HCT116 (cell line): ENCODE results near the gene ADGRA1. TPM values are rescaled to one million over a fixed set of nuclear protein-coding genes. Genes with fewer than 3 reads are reported as not detected.

Experiments
- ATAC-seq: fragments of 200-7000 bp; cut with Tn5 transposase; 2 replicates; pipeline ENCODE4 v1.9.1; 2020; ENCODE audit warnings: mild to moderate bottlenecking, moderate library complexity
- BruUV-seq: library from RNA; stranded (reverse); fragments of 400-500 nt; replicated peaks from 2 replicates; lab custom pipeline; 2021; lab: Mats Ljungman, UMichigan
- CTCF ChIA-PET: fragments of 300-600 bp; sonication (Branson Sonifier 250); formaldehyde crosslinking; loops from one replicate; lab custom pipeline; 2021; ENCODE audit warnings: antibody characterized with exemption; lab: Charles Lee
- POLR2A ChIA-PET: fragments of 300-600, 350-600 bp; sonication (Branson Sonifier 250); formaldehyde crosslinking; loops from one replicate; lab custom pipeline; 2021; ENCODE audit warnings: antibody characterized with exemption; lab: Charles Lee
- RAD21 ChIA-PET, 2 experiments: fragments of 300-600 bp; sonication (Branson Sonifier 250); formaldehyde crosslinking; loops; one replicate each; lab custom pipeline; 2023; ENCODE audit warnings: low total read pairs in 2 of 2; ENCODE audit not compliant: uncharacterized antibody in 2 of 2, unreplicated experiment in 2 of 2, low non-redundant PET in 1 of 2; lab: Charles Lee
- DNase-seq: peaks from one replicate; pipeline ENCODE4 v3.0.0-alpha.2; 2010; ENCODE audit warnings: low read depth, low spot score
- H2AFZ ChIP-seq: fragments of 200-600 bp; shearing (Covaris generic), sonication (generic); 2 replicates; pipeline ENCODE4 v1.6.1; 2017; ENCODE audit warnings: low read depth, mixed run types, mixed read lengths, antibody characterized with exemption, low read length; ENCODE audit not compliant: poor library complexity, severe bottlenecking
- H3K27ac ChIP-seq: 2 replicates; pipeline ENCODE4 v1.5.1; 2012; ENCODE audit warnings: low read depth, low read length
- H3K27me3 ChIP-seq: fragments of 200-600 bp; sonication (generic); 2 replicates; pipeline ENCODE4 v1.6.1; 2016; ENCODE audit warnings: mixed run types, low read length, mixed read lengths; ENCODE audit not compliant: insufficient read depth
- H3K36me3 ChIP-seq, 2 experiments: fragments of 200-500 bp in 1 of 2; fragments of 200-600 bp in 1 of 2; sonication (Bioruptor generic) in 1 of 2; sonication (generic) in 1 of 2; 2 replicates each; pipeline versions ENCODE4 v1.5.1 to v1.6.1; 2014 to 2016; ENCODE audit warnings: low read length in 2 of 2, inconsistent platforms in 1 of 2, mixed read lengths in 1 of 2, mixed run types in 1 of 2; ENCODE audit not compliant: insufficient read depth in 2 of 2, control insufficient read depth in 1 of 2
- H3K4me1 ChIP-seq, 2 experiments: fragments of 200-600 bp in 1 of 2; sonication (generic) in 1 of 2; 2 replicates each; pipeline versions ENCODE4 v1.5.1 to v1.6.1; 2012 to 2017; ENCODE audit warnings: low read length in 2 of 2, inconsistent platforms in 1 of 2, mild to moderate bottlenecking in 1 of 2, mixed read lengths in 1 of 2, mixed run types in 1 of 2, moderate library complexity in 1 of 2; ENCODE audit not compliant: insufficient read depth in 2 of 2, control insufficient read depth in 1 of 2
- H3K4me2 ChIP-seq: fragments of 200-600 bp; sonication (generic); 2 replicates; pipeline ENCODE4 v1.6.1; 2017; ENCODE audit warnings: mixed run types, low read length, mixed read lengths
- H3K4me3 ChIP-seq, 2 experiments: fragments of 200-600 bp in 1 of 2; sonication (generic) in 1 of 2; replicated peaks in 1 of 2; 2 replicates each; pipeline ENCODE4 v1.5.1; 2011 to 2016; ENCODE audit warnings: low read length in 2 of 2, control low read depth in 1 of 2, low read depth in 1 of 2, mild to moderate bottlenecking in 1 of 2, mixed read lengths in 1 of 2, mixed run types in 1 of 2
- H3K79me2 ChIP-seq: fragments of 200-600 bp; sonication (generic); 2 replicates; pipeline ENCODE4 v1.6.1; 2017; ENCODE audit warnings: mild to moderate bottlenecking, mixed run types, low read length, moderate library complexity, mixed read lengths; ENCODE audit not compliant: insufficient read depth
- H3K9ac ChIP-seq: fragments of 200-600 bp; sonication (generic); 2 replicates; pipeline ENCODE4 v1.6.1; 2016; ENCODE audit warnings: low read length, mixed read lengths
- H3K9me2 ChIP-seq: fragments of 200-600 bp; sonication (generic), shearing (Covaris generic); 2 replicates; pipeline ENCODE4 v1.6.1; 2017; ENCODE audit warnings: mixed run types, mild to moderate bottlenecking, moderate library complexity; ENCODE audit not compliant: insufficient read depth
- H3K9me3 ChIP-seq, 2 experiments: fragments of 200-500 bp in 1 of 2; fragments of 200-600 bp in 1 of 2; sonication (Bioruptor generic) in 1 of 2; sonication (generic) in 1 of 2; 2 replicates each; pipeline ENCODE4 v1.6.1; 2014 to 2017; ENCODE audit warnings: low read length in 2 of 2, mixed read lengths in 2 of 2, inconsistent platforms in 1 of 2, low read depth in 1 of 2, mild to moderate bottlenecking in 1 of 2, mixed run types in 1 of 2, moderate library complexity in 1 of 2; ENCODE audit not compliant: control insufficient read depth in 1 of 2, insufficient read depth in 1 of 2
- H4K20me1 ChIP-seq: fragments of 200-600 bp; sonication (generic), shearing (Covaris generic); 2 replicates; pipeline ENCODE4 v1.6.1; 2017; ENCODE audit warnings: mixed run types, mild to moderate bottlenecking, moderate library complexity; ENCODE audit not compliant: insufficient read depth
- CBX3 ChIP-seq: IDR thresholded peaks from 2 replicates; pipeline ENCODE4 v1.6.1; 2012; ENCODE audit warnings: low read depth
- EGR1 ChIP-seq: IDR thresholded peaks from 2 replicates; pipeline ENCODE4 v1.6.1; 2012; ENCODE audit warnings: low read depth
- ELF1 ChIP-seq: IDR thresholded peaks from 2 replicates; pipeline ENCODE4 v1.6.1; 2012; ENCODE audit warnings: low read depth, borderline replicate concordance
- EZH2 ChIP-seq: fragments of 200-600 bp; sonication (generic); IDR thresholded peaks from 2 replicates; pipeline ENCODE4 v1.6.1; 2017; ENCODE audit warnings: antibody characterized with exemption, mixed run types
- EZH2phosphoT487 ChIP-seq: fragments of 200-600 bp; IDR thresholded peaks from 2 replicates; pipeline ENCODE4 v1.6.1; 2018; ENCODE audit warnings: antibody characterized with exemption, borderline replicate concordance
- FOSL1 ChIP-seq: IDR thresholded peaks from 2 replicates; pipeline ENCODE4 v1.6.1; 2012; ENCODE audit warnings: low read depth
- JUND ChIP-seq: IDR thresholded peaks from 2 replicates; pipeline ENCODE4 v1.6.1; 2012
- POLR2AphosphoS5 ChIP-seq: IDR thresholded peaks from 2 replicates; pipeline ENCODE4 v1.6.1; 2011; ENCODE audit warnings: mild to moderate bottlenecking, low read depth, low read length, moderate library complexity
- RAD21 ChIP-seq: IDR thresholded peaks from 2 replicates; pipeline ENCODE4 v1.6.1; 2012; ENCODE audit warnings: low read depth, mild to moderate bottlenecking
- SIN3A ChIP-seq: IDR thresholded peaks from 2 replicates; pipeline ENCODE4 v1.6.1; 2012; ENCODE audit warnings: low read depth
- SP1 ChIP-seq: IDR thresholded peaks from 2 replicates; pipeline ENCODE4 v1.6.1; 2012; ENCODE audit warnings: low read depth
- SRF ChIP-seq: IDR thresholded peaks from 2 replicates; pipeline ENCODE4 v1.6.1; 2012; ENCODE audit warnings: low read depth
- TCF7L2 ChIP-seq: IDR thresholded peaks from 2 replicates; pipeline ENCODE4 v1.7.0; 2011; ENCODE audit warnings: borderline replicate concordance, inconsistent platforms; ENCODE audit not compliant: insufficient read depth, insufficient read length; ENCODE audit errors: extremely low read depth
- ZFX ChIP-seq: fragments of 450-650 bp; IDR thresholded peaks from 2 replicates; pipeline ENCODE4 v1.6.1; 2017
- ZNF274 ChIP-seq: fragments of 200-500 bp; sonication (Bioruptor generic); IDR thresholded peaks from 2 replicates; pipeline ENCODE4 v1.6.1; 2014; ENCODE audit warnings: mild to moderate bottlenecking, low read depth, low read length, inconsistent platforms
- intact Hi-C: fragments of 100-400 bp; cut with micrococcal nuclease; formaldehyde crosslinking; loops from 2 replicates; pipeline ENCODE4 v1.10.0; 2022
- total RNA-seq: library from RNA; stranded (reverse); gene quantifications from one replicate; pipeline ENCODE4 v1.2.1, GENCODE V29; 2021; ENCODE audit not compliant: unreplicated experiment
- TF ChIP-seq, protein P1 (sequence below): IDR thresholded peaks from 2 replicates; pipeline ENCODE4 v1.6.1; 2012
- TF ChIP-seq, protein P2 (sequence below): IDR thresholded peaks from 2 replicates; pipeline ENCODE4 v1.6.1; 2011; ENCODE audit warnings: mild to moderate bottlenecking, low read length, moderate library complexity; ENCODE audit not compliant: insufficient replicate concordance; ENCODE audit errors: extremely low read depth
- TF ChIP-seq, protein P3 (sequence below): IDR thresholded peaks from 2 replicates; pipeline ENCODE4 v1.6.1; 2012
- TF ChIP-seq, protein P4 (sequence below): IDR thresholded peaks from 2 replicates; pipeline ENCODE4 v1.6.1; 2012; ENCODE audit warnings: low read depth

Gene ADGRA1
- total RNA-seq, 1 experiment from 2014 or later = not detected

DNA sequence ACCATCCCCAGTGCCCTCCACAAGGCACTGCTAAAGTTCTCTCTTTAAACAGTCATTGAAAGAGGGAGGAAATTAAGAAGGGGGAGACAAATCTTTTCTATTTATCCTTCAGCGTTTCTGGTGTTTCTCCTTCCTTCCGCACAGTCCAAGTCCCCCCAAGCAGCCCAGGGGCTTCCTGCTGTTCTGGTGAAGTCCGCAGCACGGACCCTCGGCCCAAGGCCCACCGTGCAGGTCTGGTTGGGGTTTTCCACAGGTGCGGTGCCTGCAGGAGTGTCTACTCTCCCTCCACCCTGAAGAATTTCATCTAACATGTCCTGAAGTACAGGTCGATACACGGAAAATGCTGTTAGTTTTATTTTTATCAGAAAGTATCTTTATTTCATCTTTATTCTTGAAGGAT lies 38.2 kb downstream of the ADGRA1 start:
- ATAC-seq (no peak), DNase-seq (no peak)
- H3K27me3 ChIP-seq = no peaks in the 10 kb centered on the region
- ChIA-PET POLR2A (no interaction called here), CTCF (no interaction called here), RAD21 (no interaction called here)
- TF ChIP-seq ZFX (no peak), POLR2AphosphoS5 (no peak), EGR1 (no peak), EZH2phosphoT487 (no peak), ELF1 (no peak), FOSL1 (no peak), ZNF274 (no peak), JUND (no peak), SIN3A (no peak), SP1 (no peak), EZH2 (no peak), TCF7L2 (no peak), RAD21 (no peak), SRF (no peak), CBX3 (no peak)
- TF ChIP-seq, protein P1, sequence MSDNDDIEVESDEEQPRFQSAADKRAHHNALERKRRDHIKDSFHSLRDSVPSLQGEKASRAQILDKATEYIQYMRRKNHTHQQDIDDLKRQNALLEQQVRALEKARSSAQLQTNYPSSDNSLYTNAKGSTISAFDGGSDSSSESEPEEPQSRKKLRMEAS = no peak
- TF ChIP-seq, protein P2, sequence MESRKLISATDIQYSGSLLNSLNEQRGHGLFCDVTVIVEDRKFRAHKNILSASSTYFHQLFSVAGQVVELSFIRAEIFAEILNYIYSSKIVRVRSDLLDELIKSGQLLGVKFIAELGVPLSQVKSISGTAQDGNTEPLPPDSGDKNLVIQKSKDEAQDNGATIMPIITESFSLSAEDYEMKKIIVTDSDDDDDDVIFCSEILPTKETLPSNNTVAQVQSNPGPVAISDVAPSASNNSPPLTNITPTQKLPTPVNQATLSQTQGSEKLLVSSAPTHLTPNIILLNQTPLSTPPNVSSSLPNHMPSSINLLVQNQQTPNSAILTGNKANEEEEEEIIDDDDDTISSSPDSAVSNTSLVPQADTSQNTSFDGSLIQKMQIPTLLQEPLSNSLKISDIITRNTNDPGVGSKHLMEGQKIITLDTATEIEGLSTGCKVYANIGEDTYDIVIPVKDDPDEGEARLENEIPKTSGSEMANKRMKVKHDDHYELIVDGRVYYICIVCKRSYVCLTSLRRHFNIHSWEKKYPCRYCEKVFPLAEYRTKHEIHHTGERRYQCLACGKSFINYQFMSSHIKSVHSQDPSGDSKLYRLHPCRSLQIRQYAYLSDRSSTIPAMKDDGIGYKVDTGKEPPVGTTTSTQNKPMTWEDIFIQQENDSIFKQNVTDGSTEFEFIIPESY = no peak
- TF ChIP-seq, protein P3, sequence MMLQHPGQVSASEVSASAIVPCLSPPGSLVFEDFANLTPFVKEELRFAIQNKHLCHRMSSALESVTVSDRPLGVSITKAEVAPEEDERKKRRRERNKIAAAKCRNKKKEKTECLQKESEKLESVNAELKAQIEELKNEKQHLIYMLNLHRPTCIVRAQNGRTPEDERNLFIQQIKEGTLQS = no peak
- TF ChIP-seq, protein P4, sequence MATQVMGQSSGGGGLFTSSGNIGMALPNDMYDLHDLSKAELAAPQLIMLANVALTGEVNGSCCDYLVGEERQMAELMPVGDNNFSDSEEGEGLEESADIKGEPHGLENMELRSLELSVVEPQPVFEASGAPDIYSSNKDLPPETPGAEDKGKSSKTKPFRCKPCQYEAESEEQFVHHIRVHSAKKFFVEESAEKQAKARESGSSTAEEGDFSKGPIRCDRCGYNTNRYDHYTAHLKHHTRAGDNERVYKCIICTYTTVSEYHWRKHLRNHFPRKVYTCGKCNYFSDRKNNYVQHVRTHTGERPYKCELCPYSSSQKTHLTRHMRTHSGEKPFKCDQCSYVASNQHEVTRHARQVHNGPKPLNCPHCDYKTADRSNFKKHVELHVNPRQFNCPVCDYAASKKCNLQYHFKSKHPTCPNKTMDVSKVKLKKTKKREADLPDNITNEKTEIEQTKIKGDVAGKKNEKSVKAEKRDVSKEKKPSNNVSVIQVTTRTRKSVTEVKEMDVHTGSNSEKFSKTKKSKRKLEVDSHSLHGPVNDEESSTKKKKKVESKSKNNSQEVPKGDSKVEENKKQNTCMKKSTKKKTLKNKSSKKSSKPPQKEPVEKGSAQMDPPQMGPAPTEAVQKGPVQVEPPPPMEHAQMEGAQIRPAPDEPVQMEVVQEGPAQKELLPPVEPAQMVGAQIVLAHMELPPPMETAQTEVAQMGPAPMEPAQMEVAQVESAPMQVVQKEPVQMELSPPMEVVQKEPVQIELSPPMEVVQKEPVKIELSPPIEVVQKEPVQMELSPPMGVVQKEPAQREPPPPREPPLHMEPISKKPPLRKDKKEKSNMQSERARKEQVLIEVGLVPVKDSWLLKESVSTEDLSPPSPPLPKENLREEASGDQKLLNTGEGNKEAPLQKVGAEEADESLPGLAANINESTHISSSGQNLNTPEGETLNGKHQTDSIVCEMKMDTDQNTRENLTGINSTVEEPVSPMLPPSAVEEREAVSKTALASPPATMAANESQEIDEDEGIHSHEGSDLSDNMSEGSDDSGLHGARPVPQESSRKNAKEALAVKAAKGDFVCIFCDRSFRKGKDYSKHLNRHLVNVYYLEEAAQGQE = no peak
- intact Hi-C loops = no loop called here
- BruUV-seq = no TSS peak
- no peak overlapping the region for H3K27ac ChIP-seq
- no peaks in the 10 kb centered on the region for H3K9me3 ChIP-seq
- H4K20me1 ChIP-seq = no peaks in the 10 kb centered on the region
- no peak overlapping the region for H2AFZ ChIP-seq
- no peak overlapping the region for H3K4me3 ChIP-seq
- no peaks in the 10 kb centered on the region for H3K9me2 ChIP-seq
- H3K9ac ChIP-seq = no peak overlapping the region
- peaks cover 0 to 4% of the 10 kb centered on the region in 2 experiments; a peak in 2 of 4 replicates for H3K4me1 ChIP-seq
- H3K4me2 ChIP-seq = no peak overlapping the region
- H3K79me2 ChIP-seq = no peaks in the 10 kb centered on the region
- H3K36me3 ChIP-seq = no peaks in the 10 kb centered on the region
